ENCODE measurements around the gene GSE1. TPM values are rescaled to one million over a fixed set of nuclear protein-coding genes. Genes with fewer than 3 reads are reported as not detected.

Gene GSE1
- total and polyA plus RNA-seq, 9 of the 15 experiments (the other 6 are each of a cell fraction or from before 2014, with no cell fraction given) = 12.2 to 244 (median 57.9) TPM

- TF ChIP-seq PATZ1 (CRISPR knock-in tag; IDR thresholded peaks at IDR 0.05; ENCODE audit: borderline replicate concordance) = no peak
- TF ChIP-seq RBM15 (IDR thresholded peaks at IDR 0.05; ENCODE audit: insufficient read depth, low read length) = no peak
- no peak for TF ChIP-seq ZNF830 (CRISPR knock-in tag; IDR thresholded peaks at IDR 0.05)
- no peak for TF ChIP-seq RBM39 (optimal IDR thresholded peaks at IDR 0.05; ENCODE audit: low read depth, low read length)
- no peak; the same call in 1 of the 2 replicates for TF ChIP-seq ETS1 (conservative IDR thresholded peaks at IDR 0.05; ENCODE audit: control insufficient read depth, low read depth, low read length)
- TF ChIP-seq TAL1 (IDR thresholded peaks at IDR 0.05) = no peak
- no peak for TF ChIP-seq E2F4 (CRISPR knock-in tag; IDR thresholded peaks at IDR 0.05; ENCODE audit: low read depth)
- TF ChIP-seq KLF6 (CRISPR knock-in tag; IDR thresholded peaks at IDR 0.05; ENCODE audit: borderline replicate concordance) = no peak
- TF ChIP-seq MTF1 (CRISPR knock-in tag; IDR thresholded peaks at IDR 0.05; ENCODE audit: borderline replicate concordance) = no peak
- TF ChIP-seq TSC22D4 (tag; IDR thresholded peaks at IDR 0.05) = no peak
- no peak for TF ChIP-seq ZKSCAN3 (CRISPR knock-in tag; IDR thresholded peaks at IDR 0.05)
- TF ChIP-seq CHD7 (IDR thresholded peaks at IDR 0.05; ENCODE audit: low read depth, low read length) = no peak
Observed at GRCh38 chr16:85569615-85570212, 43.4 kb upstream of the GSE1 start (continued).
